ENCODE results near the gene KLK4. TPM values are rescaled to one million over a fixed set of nuclear protein-coding genes. Genes with fewer than 3 reads are reported as not detected.

Gene KLK4
- polyA plus RNA-seq, result not detected in 2 replicates

GRCh38 chr19:50911206-50912101 is at the start of gene KLK4:
Gene KLK4, minus strand, starts transcription at chr19:50911395. Its CDS starts 657 bp downstream, at chr19:50910738.

GRCh38 chr19:50952910-50953309 is 41.7 kb upstream of the KLK4 start, which contains the start of gene KLK5:
Gene KLK5, minus strand, starts transcription at chr19:50953038. Its CDS starts 381 bp downstream, at chr19:50952657.

DNA sequence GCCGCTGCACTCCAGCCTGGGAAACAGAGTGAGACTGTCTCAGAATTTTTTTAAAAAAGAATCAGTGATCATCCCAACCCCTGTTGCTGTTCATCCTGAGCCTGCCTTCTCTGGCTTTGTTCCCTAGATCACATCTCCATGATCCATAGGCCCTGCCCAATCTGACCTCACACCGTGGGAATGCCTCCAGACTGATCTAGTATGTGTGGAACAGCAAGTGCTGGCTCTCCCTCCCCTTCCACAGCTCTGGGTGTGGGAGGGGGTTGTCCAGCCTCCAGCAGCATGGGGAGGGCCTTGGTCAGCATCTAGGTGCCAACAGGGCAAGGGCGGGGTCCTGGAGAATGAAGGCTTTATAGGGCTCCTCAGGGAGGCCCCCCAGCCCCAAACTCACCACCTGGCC is 38.1 kb downstream of the KLK4 start, which contains the start of gene KLK2:
Gene KLK2 (plus strand): TSS at position 384 of the 400 bp plus-strand sequence. CDS start 35 bp downstream, outside the sequence.

Other genes starting within 250 kb of the KLK4 start
- 0.11 TPM in 2 replicates for gene SHANK1, start 191.6 kb downstream of the KLK4 start, polyA plus RNA-seq
- gene CLEC11A, start 188.0 kb downstream of the KLK4 start, polyA plus RNA-seq, result 2.5 and 6.0 TPM in 2 replicates
- gene GPR32, start 140.9 kb downstream of the KLK4 start, polyA plus RNA-seq, result not detected in 2 replicates
- gene ACP4, start 121.0 kb downstream of the KLK4 start, polyA plus RNA-seq, result not detected in 2 replicates
- not detected in 2 replicates for gene KLK1, start 87.6 kb downstream of the KLK4 start, polyA plus RNA-seq
- gene KLK15, start 77.8 kb downstream of the KLK4 start, polyA plus RNA-seq, result not detected in 2 replicates
- not detected in 2 replicates for gene KLK3, start 56.5 kb downstream of the KLK4 start, polyA plus RNA-seq
- gene KLK2, start 38.0 kb downstream of the KLK4 start, polyA plus RNA-seq, result 0.20 TPM in 1 of 2 replicates, not detected in the other
- gene KLK5, start 41.6 kb upstream of the KLK4 start, polyA plus RNA-seq, result 5.6 TPM in 1 of 2 replicates, not detected in the other
- gene KLK6, start 58.2 kb upstream of the KLK4 start, polyA plus RNA-seq, result 2.6 and 2.8 TPM in 2 replicates
- gene KLK7, start 72.5 kb upstream of the KLK4 start, polyA plus RNA-seq, result 14.9 and 18.1 TPM in 2 replicates
- gene KLK8, start 90.2 kb upstream of the KLK4 start, polyA plus RNA-seq, result 194 and 292 TPM in 2 replicates
- gene KLK10, start 108.3 kb upstream of the KLK4 start, polyA plus RNA-seq, result 0.16 and 3.9 TPM in 2 replicates
- not detected in 2 replicates for gene KLK11, start 115.2 kb upstream of the KLK4 start, polyA plus RNA-seq
- gene KLK12, start 123.6 kb upstream of the KLK4 start, polyA plus RNA-seq, result not detected in 2 replicates
- not detected in 2 replicates for gene KLK13, start 153.7 kb upstream of the KLK4 start, polyA plus RNA-seq
- gene KLK14, start 171.5 kb upstream of the KLK4 start, polyA plus RNA-seq, result not detected in 2 replicates
- gene CTU1, start 197.0 kb upstream of the KLK4 start, polyA plus RNA-seq, result not detected in 2 replicates
- gene SIGLEC9, start 213.5 kb upstream of the KLK4 start, polyA plus RNA-seq, result not detected in 2 replicates
- gene SIGLEC7, start 230.9 kb upstream of the KLK4 start, polyA plus RNA-seq, result not detected in 2 replicates